Germinal center (tissue), 1 donor: Measurements from ENCODE around the gene TNRC6A.
"Not testable (repeated sequence)": the region's sequence is repeated elsewhere in the genome, so short reads cannot be mapped to it uniquely, and the experiment has no call there.

ENCODE experiments used
- DNase-seq: peaks from one replicate; pipeline ENCODE4 v3.0.0; 2012; ENCODE audit warnings: mixed read lengths, low spot score

The TNRC6A gene

GRCh38 chr16:24728011-24728410 is 1.4 kb upstream of the TNRC6A start:
- no peak for DNase-seq

GRCh38 chr16:24728891-24729242 is 584 bp upstream of the TNRC6A start:
- no peak for DNase-seq

GRCh38 chr16:24729951-24730815 is 732 bp downstream of the TNRC6A start:
- peak; percentile 4 for DNase-seq

GRCh38 chr16:24730914-24731313 is 1.5 kb downstream of the TNRC6A start:
- no peak for DNase-seq

DNA sequence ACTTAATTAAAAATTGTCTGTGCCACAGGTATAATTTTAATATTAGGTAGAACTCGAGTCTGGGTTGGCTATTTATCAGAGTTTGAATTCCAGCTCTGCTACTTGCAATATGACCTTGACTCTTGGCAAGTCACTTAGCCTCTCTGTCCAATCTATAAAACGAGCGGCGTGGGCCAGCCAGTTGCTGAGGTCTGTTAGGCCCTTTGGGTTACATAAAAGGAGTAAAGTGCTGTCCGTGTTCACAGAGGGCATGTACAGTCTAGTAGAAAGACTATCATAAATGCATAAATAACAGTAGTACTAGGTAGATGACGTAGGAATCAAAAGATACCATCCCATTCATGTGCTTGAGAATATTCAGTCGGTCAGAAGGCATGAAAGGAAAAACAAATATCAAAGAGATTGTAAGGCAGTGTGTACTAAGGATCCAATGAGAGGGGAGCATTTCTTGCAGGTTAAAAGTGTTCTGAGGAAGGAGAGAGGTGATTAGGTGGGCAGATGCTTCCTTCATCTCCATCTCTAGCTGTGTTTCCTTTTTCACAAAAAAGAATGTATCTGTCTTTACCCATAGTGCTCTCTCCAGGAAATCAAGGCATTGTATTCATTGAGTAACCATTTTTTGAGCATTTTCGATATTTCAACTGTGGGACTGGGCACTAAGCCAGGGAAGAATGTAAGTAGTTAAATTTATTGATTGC is 2.4 kb downstream of the TNRC6A start:
- no peak for DNase-seq

DNA sequence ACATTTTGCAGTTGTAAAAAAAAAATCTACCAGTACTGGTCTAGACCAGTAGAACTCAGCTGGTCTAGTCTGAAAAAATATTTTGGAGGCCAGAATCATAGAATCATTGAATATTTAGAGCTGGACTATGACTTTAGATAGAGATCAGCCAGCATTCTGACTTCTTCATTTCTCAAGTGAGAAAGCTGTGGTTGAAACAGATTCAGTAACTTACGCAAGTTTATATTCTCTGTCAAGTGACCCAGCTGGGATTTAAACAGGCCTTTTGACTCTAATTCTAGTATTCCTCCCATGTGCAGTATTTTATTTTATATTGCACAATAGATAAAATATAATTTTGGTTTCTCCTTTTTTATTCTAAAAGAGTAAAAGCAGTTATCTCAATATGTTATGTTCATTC is 4.9 kb downstream of the TNRC6A start:
- no peak for DNase-seq

- no peak for DNase-seq
Measured at GRCh38 chr16:24736758-24737157, 7.3 kb downstream of the TNRC6A start.

- no peak for DNase-seq
Measured at GRCh38 chr16:24737391-24737871, 8.0 kb downstream of the TNRC6A start.

GRCh38 chr16:24737916-24738594 is 8.6 kb downstream of the TNRC6A start:
- DNase-seq, result no peak

DNA sequence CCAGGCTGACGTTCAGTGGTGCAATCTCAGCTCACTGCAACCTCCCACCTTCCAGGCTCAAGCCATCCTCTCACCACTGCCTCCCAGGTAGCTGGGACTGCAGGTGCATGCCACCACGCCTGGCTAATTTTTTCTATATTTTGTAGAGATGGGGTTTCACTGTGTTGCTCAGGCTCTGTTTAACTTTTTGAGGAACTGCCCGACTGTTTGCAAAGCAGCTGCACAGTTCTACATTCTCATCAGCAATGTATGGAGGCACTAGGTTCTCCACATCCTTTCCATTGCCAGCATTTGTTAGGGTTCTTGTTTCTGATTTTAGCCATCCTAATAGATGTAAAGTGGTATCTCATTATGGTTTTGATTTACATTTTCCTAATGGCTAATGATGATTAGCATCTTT is 9.4 kb downstream of the TNRC6A start:
- no peak for DNase-seq

DNA sequence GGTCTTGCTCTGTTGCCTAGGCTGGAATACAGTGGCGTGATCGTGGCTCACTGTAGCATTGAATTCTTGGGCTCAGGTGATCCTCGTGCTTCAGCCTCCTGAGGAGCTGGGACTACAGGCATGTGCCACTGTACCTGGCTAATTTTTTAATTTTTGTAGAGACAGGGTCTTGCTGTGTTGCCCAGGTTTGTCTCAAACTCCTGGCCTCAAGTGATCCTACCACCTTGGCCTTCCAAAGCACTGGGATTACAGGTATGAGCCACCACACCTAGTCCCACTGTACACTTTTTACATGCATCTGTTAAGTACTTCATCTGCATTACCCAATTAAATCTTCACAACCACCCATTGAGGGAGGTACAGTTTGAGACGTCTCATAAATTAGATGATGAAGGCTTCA is 12.4 kb downstream of the TNRC6A start:
- DNase-seq, result no peak

DNA sequence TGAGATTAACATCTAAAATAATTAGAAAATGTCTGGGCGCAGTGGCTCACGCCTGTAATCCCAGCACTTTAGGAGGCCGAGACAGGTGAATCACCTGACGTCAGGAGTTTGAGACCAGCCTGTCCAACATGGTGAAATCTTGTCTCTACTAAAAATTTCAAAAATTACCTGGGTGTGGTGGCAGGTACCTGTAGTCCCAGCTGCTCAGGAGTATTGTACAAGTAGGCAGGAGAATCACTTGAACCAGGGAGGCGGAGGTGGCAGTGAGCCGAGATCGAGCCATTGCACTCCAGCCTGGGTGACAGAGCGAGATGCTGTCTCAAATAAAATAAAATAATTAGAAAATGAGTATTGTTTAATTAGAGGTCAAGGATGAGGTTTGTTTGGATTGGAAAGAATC is 13.2 kb downstream of the TNRC6A start:
- not testable (repeated sequence) for DNase-seq

GRCh38 chr16:24745391-24745790 is 15.9 kb downstream of the TNRC6A start:
- no peak for DNase-seq

DNA sequence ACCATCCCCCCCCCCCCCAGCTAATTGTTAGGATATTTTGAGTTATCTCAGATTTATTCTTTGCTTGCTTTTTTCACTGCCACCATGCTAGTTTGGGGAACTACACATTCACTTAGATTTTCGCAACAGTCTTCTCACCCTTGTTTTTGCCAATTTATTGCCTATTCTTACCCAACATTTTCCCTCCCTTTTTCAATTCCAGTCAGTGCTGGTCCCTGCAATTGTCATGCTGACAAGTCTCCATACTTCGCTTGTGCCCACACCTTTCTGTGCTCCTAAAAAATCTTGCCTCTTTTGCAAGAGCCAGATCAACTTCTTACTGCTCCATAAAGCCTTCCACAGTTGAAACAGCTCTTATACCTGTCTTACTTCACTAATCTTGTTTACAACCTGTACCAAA is 16.3 kb downstream of the TNRC6A start:
- no peak for DNase-seq

DNA sequence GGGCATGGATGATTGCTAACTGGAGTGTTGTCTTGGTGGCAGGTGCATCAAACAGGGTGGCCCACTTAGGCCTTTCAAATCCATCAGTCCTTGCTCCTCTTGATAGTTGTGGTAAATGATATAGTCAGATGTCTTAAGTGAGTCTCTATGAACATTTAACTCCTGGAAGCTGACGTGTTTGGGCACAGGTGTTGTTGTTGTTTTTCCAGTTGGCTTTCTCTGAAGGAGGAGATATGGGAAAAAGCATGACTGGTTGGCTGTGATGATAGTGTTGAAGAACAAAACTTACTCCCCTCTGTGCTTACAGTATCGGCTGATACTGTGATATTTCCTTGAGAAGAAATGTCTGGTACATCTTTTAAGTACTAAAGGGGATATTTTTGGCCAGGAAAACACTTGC is 18.0 kb downstream of the TNRC6A start:
- DNase-seq, result no peak

DNA sequence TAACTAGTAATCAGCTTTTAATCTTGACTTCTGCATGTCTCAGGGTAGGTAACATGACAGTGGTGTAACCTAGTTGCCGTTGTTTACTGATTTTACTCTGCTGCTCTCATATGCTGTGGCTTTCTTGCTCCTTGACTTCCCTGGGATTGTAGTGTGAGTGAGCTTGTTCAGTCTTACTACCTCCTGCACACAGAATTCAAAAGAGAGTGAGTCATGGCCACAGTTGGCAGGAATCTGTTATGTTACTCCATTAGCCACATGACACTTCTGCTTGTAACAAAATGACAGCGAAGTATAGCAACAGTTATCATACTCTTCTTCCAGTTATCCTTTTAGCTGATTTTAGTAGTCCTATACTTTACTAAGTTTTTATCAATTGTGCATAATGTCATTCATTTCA is 18.8 kb downstream of the TNRC6A start:
- DNase-seq, result no peak

GRCh38 chr16:24749310-24749709 is 19.9 kb downstream of the TNRC6A start:
- no peak for DNase-seq

- DNase-seq, result not testable (repeated sequence)
Measured at GRCh38 chr16:24749872-24750271, 20.4 kb downstream of the TNRC6A start.

GRCh38 chr16:24753000-24753399 is 23.5 kb downstream of the TNRC6A start:
- DNase-seq, result no peak

GRCh38 chr16:24753437-24753836 is 24.0 kb downstream of the TNRC6A start:
- no peak for DNase-seq

DNA sequence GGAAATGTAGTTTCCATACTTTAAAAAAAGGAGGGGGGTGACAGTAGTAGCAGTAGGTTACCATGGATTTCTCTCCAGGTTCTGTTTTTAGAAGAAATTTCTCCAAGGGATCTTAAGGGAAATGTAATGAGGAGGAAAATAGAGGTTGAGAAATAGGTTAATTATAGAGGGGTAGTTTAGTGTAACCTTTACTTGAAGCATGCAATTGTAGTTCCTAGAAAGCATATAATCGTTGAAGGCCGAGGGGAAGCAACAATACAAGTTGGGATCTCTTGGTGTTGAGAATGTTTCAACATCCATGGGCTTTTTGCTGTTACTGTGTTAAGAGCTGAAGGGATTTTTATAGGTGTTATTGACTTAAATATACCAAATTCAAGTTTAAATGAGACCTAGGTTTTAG is 25.1 kb downstream of the TNRC6A start:
- DNase-seq, result no peak

DNA sequence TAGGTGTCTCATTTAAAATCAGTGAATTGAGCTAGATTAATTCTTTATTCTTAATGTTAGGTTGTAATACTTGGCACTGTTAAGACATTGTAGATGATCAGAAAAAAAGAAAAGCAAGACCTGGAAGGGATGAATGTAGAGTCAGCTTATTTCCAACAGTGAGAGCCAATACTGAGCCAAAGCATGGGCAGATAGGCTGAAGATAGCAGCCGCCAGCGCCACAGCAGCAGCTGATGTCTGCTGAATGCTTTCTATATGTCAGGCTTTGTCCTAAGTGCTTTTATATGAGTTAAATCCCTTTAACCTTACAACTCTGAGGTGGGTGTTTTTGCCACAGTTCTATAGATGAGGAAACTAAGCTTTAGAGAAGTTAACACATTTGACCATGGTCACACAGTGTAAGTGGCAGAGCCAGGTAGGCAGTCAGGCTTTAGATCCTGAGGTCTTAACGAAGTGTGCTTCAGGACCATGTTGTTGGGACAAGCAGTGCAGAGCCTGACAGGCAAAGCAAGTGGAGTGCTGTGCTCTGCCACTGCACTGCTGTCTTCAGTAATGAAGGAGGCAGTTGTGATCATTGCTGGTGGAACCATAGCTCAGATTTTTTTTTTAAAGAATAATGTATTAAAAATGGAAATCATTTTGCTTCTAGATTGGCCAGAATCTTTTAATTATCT is 25.9 kb downstream of the TNRC6A start:
- DNase-seq, result no peak
